ENCODE measurements around the gene CGNL1. TPM values are rescaled to one million over a fixed set of nuclear protein-coding genes. Genes with fewer than 3 reads are reported as not detected.
A peak's percentile ranks its signal among the peaks of the same experiment; 100 is the strongest.

The CGNL1 gene
- total and polyA plus RNA-seq, 2 donors, result 12.7 to 31.7 TPM

- Histone ChIP-seq H3K36me3 (ENCODE audit: insufficient read depth) (no peaks in the 10 kb centered on the region), H3K4me1 (ENCODE audit: insufficient read depth) (no peaks in the 10 kb centered on the region), H3K4me3 (ENCODE audit: low read depth, low read length) (no peak overlapping the region), H3K27ac (ENCODE audit: low read depth) (no peak overlapping the region)
- WGBS, result 44% methylated on average over 9 of the region's 9 CpGs
- DNase-seq (ENCODE audit: extremely low spot score), result peak; percentile 46
Measured at GRCh38 chr15:57561041-57561711, 184.9 kb downstream of the CGNL1 start.

GRCh38 chr15:57562196-57562769 lies 186.0 kb downstream of the CGNL1 start:
- DNase-seq (ENCODE audit: extremely low spot score), result no peak
- Histone ChIP-seq H3K4me1 (ENCODE audit: insufficient read depth) (no peaks in the 10 kb centered on the region), H3K27ac (ENCODE audit: low read depth) (no peak overlapping the region), H3K4me3 (ENCODE audit: low read depth, low read length) (no peak overlapping the region), H3K36me3 (ENCODE audit: insufficient read depth) (no peaks in the 10 kb centered on the region)
- 50% methylated on average over 11 of the region's 11 CpGs for WGBS

- Histone ChIP-seq H3K4me3 (ENCODE audit: low read depth, low read length) (no peak overlapping the region), H3K4me1 (ENCODE audit: insufficient read depth) (no peaks in the 10 kb centered on the region), H3K27ac (ENCODE audit: low read depth) (no peak overlapping the region), H3K36me3 (ENCODE audit: insufficient read depth) (no peaks in the 10 kb centered on the region)
- DNase-seq (ENCODE audit: extremely low spot score), result no peak
- WGBS, result 86% methylated on average over 6 of the region's 6 CpGs
Measured at GRCh38 chr15:57563416-57563815, 187.1 kb downstream of the CGNL1 start.

- 33% methylated on average over 10 of the region's 10 CpGs for WGBS
- no peaks in the 10 kb centered on the region for H3K36me3 ChIP-seq (ENCODE audit: insufficient read depth)
- H3K4me1 ChIP-seq (ENCODE audit: insufficient read depth), result no peaks in the 10 kb centered on the region
- H3K27ac ChIP-seq (ENCODE audit: low read depth), result no peak overlapping the region
- DNase-seq (ENCODE audit: extremely low spot score), result no peak
- H3K4me3 ChIP-seq (ENCODE audit: low read depth, low read length), result no peak overlapping the region
Measured at GRCh38 chr15:57565311-57565710, 189.0 kb downstream of the CGNL1 start.

- peaks cover 1% of the 10 kb centered on the region for H3K4me1 ChIP-seq (ENCODE audit: insufficient read depth)
- 14% methylated on average over 4 of the region's 4 CpGs for WGBS
- H3K36me3 ChIP-seq (ENCODE audit: insufficient read depth), result no peaks in the 10 kb centered on the region
- H3K27ac ChIP-seq (ENCODE audit: low read depth), result no peak overlapping the region
- no peak overlapping the region for H3K4me3 ChIP-seq (ENCODE audit: low read depth, low read length)
- no peak for DNase-seq (ENCODE audit: extremely low spot score)
Measured at GRCh38 chr15:57566834-57567233, 190.5 kb downstream of the CGNL1 start.

- Histone ChIP-seq H3K27ac (ENCODE audit: low read depth) (no peak overlapping the region), H3K36me3 (ENCODE audit: insufficient read depth) (no peaks in the 10 kb centered on the region), H3K4me3 (ENCODE audit: low read depth, low read length) (no peak overlapping the region), H3K4me1 (ENCODE audit: insufficient read depth) (peaks cover 1% of the 10 kb centered on the region)
- 53% methylated on average over 3 of the region's 3 CpGs for WGBS
- DNase-seq (ENCODE audit: extremely low spot score), result no peak
Measured at GRCh38 chr15:57567891-57568290, 191.6 kb downstream of the CGNL1 start.

- Histone ChIP-seq H3K4me1 (ENCODE audit: insufficient read depth) (peaks cover 1% of the 10 kb centered on the region), H3K36me3 (ENCODE audit: insufficient read depth) (no peaks in the 10 kb centered on the region), H3K27ac (ENCODE audit: low read depth) (no peak overlapping the region), H3K4me3 (ENCODE audit: low read depth, low read length) (no peak overlapping the region)
- DNase-seq (ENCODE audit: extremely low spot score), result no peak
- WGBS, result 56% methylated on average over 2 of the region's 2 CpGs
Measured at GRCh38 chr15:57568299-57568698, 192.0 kb downstream of the CGNL1 start.

- Histone ChIP-seq H3K4me1 (ENCODE audit: insufficient read depth) (peaks cover 1% of the 10 kb centered on the region), H3K36me3 (ENCODE audit: insufficient read depth) (no peaks in the 10 kb centered on the region), H3K4me3 (ENCODE audit: low read depth, low read length) (no peak overlapping the region), H3K27ac (ENCODE audit: low read depth) (no peak overlapping the region)
- 81% methylated on average over 2 of the region's 2 CpGs for WGBS
- no peak for DNase-seq (ENCODE audit: extremely low spot score)
Measured at GRCh38 chr15:57570340-57570739, 194.0 kb downstream of the CGNL1 start.

- DNase-seq (ENCODE audit: extremely low spot score), result no peak
- Histone ChIP-seq H3K4me1 (ENCODE audit: insufficient read depth) (peaks cover 1% of the 10 kb centered on the region), H3K36me3 (ENCODE audit: insufficient read depth) (no peaks in the 10 kb centered on the region), H3K27ac (ENCODE audit: low read depth) (no peak overlapping the region), H3K4me3 (ENCODE audit: low read depth, low read length) (no peak overlapping the region)
- 72% methylated on average over 3 of the region's 3 CpGs for WGBS
Measured at GRCh38 chr15:57570994-57571393, 194.7 kb downstream of the CGNL1 start.

- Histone ChIP-seq H3K27ac (ENCODE audit: low read depth) (no peak overlapping the region), H3K4me3 (ENCODE audit: low read depth, low read length) (no peak overlapping the region), H3K4me1 (ENCODE audit: insufficient read depth) (peaks cover 1% of the 10 kb centered on the region), H3K36me3 (ENCODE audit: insufficient read depth) (no peaks in the 10 kb centered on the region)
- no peak for DNase-seq (ENCODE audit: extremely low spot score)
- 95% methylated on average over 7 of the region's 7 CpGs for WGBS
Measured at GRCh38 chr15:57571725-57572124, 195.4 kb downstream of the CGNL1 start.

GRCh38 chr15:57572468-57572867 lies 196.2 kb downstream of the CGNL1 start:
- Histone ChIP-seq H3K27ac (ENCODE audit: low read depth) (no peak overlapping the region), H3K4me1 (ENCODE audit: insufficient read depth) (peaks cover 1% of the 10 kb centered on the region), H3K36me3 (ENCODE audit: insufficient read depth) (no peaks in the 10 kb centered on the region), H3K4me3 (ENCODE audit: low read depth, low read length) (no peak overlapping the region)
- WGBS, result 86% methylated on average over 3 of the region's 3 CpGs
- DNase-seq (ENCODE audit: extremely low spot score), result no peak

- Histone ChIP-seq H3K4me3 (ENCODE audit: low read depth, low read length) (no peak overlapping the region), H3K4me1 (ENCODE audit: insufficient read depth) (peaks cover 1% of the 10 kb centered on the region), H3K27ac (ENCODE audit: low read depth) (no peak overlapping the region), H3K36me3 (ENCODE audit: insufficient read depth) (no peaks in the 10 kb centered on the region)
- 90% methylated on average over 4 of the region's 4 CpGs for WGBS
- DNase-seq (ENCODE audit: extremely low spot score), result no peak
Measured at GRCh38 chr15:57573151-57573550, 196.8 kb downstream of the CGNL1 start.

- H3K4me3 ChIP-seq (ENCODE audit: low read depth, low read length), result no peak overlapping the region
- peaks cover 1% of the 10 kb centered on the region for H3K4me1 ChIP-seq (ENCODE audit: insufficient read depth)
- no peaks in the 10 kb centered on the region for H3K36me3 ChIP-seq (ENCODE audit: insufficient read depth)
- H3K27ac ChIP-seq (ENCODE audit: low read depth), result no peak overlapping the region
- no peak for DNase-seq (ENCODE audit: extremely low spot score)
- WGBS, result 81% methylated on average over 5 of the region's 5 CpGs
Measured at GRCh38 chr15:57575363-57575762, 199.1 kb downstream of the CGNL1 start.

GRCh38 chr15:57578288-57578900 lies 202.1 kb downstream of the CGNL1 start:
- no peak overlapping the region for H3K27ac ChIP-seq (ENCODE audit: low read depth)
- H3K4me3 ChIP-seq (ENCODE audit: low read depth, low read length), result no peak overlapping the region
- DNase-seq (ENCODE audit: extremely low spot score), result no peak
- no peaks in the 10 kb centered on the region for H3K36me3 ChIP-seq (ENCODE audit: insufficient read depth)
- WGBS, result 47% methylated on average over 6 of the region's 6 CpGs
- no peaks in the 10 kb centered on the region for H3K4me1 ChIP-seq (ENCODE audit: insufficient read depth)
